ENCODE results near the gene CCND1. TPM values are rescaled to one million over a fixed set of nuclear protein-coding genes. Genes with fewer than 3 reads are reported as not detected.
A peak's percentile ranks its signal among the peaks of the same experiment; 100 is the strongest.

CCND1 gene
- total and polyA plus RNA-seq, 2 of the 8 experiments (the other 6 are each of a cell fraction or from before 2014, with no cell fraction given) = 64.5 to 170 TPM

- no peak overlapping the region for H4K5ac ChIP-seq (ENCODE audit: insufficient read length, low read depth, low read length)
- peaks cover 0 to 10% (median 4%) of the 10 kb centered on the region in 4 experiments; a peak in 3 of 8 replicates for H3K36me3 ChIP-seq (ENCODE audit: control insufficient read depth in 2 of 4, insufficient read depth in 4 of 4, low read length in 3 of 4)
- H4K91ac ChIP-seq (replicated peaks; ENCODE audit: insufficient read length, low read length) = no peak overlapping the region
- H2AK5ac ChIP-seq (ENCODE audit: low read depth, low read length) = 0 out of 2 replicates have a peak overlapping the region, but pooled peaks have one; percentile 19
- TF ChIP-seq HDAC6 (IDR thresholded peaks at IDR 0.05; ENCODE audit: low read depth, low read length) (no peak), RFX5 (IDR thresholded peaks at IDR 0.05; ENCODE audit: borderline replicate concordance, low read depth, low read length) (no peak), ZNF274 (IDR thresholded peaks at IDR 0.05; ENCODE audit: borderline replicate concordance, extremely low read depth, low read length) (no peak), SIN3A (conservative IDR thresholded peaks at IDR 0.05 in 1 of 2, IDR thresholded peaks at IDR 0.05 in 1 of 2; ENCODE audit: low read depth in 1 of 2, low read length in 2 of 2) (no peak), CHD1 (IDR thresholded peaks at IDR 0.05; ENCODE audit: low read depth, low read length) (no peak)
- no peak overlapping the region for H3K56ac ChIP-seq (replicated peaks; ENCODE audit: insufficient read length, low read depth, low read length)
- H3K23me2 ChIP-seq (ENCODE audit: low read depth, low read length) = peaks cover 1% of the 10 kb centered on the region; the same call in 1 of the 2 replicates
- H3K9ac ChIP-seq (replicated peaks in 1 of 4; ENCODE audit: extremely low read depth in 1 of 4, low read depth in 3 of 4, low read length in 3 of 4) = no peak overlapping the region; a peak in 1 of 7 replicates
- WGBS, 2 experiments (ENCODE audit: extremely low coverage in 1 of 2, insufficient coverage in 1 of 2, insufficient read length in 1 of 2, insufficient replicate concordance in 2 of 2, low coverage in 1 of 2, low lambda C conversion rate in 2 of 2, missing lambda C conversion rate in 1 of 2) = 76% methylated on average over 8 of the region's 8 CpGs; no CpG with 5 or more reads in 1 of the 2 experiments
- DNase-seq (ENCODE audit: low read depth in 1 of 2, low spot score in 2 of 2) = no peak
- no peak overlapping the region for H2AFZ ChIP-seq (ENCODE audit: low read length)
- ChIA-PET CTCF (ENCODE audit: partially characterized antibody) (interaction anchor here (3.6 kb wide), 1 partner anchor 13 kb away, joined by 20 read pairs; no protein-coding TSS in a partner anchor), POLR2A (ENCODE audit: partially characterized antibody) (interaction anchor here (1.2 to 1.6 kb wide), 3 partner anchors 12 to 43 kb away, joined by 4 to 5 read pairs (median 5); no protein-coding TSS in a partner anchor)
- 0 out of 2 replicates have a peak overlapping the region, but pooled peaks have one; percentile 2 for H2BK5ac ChIP-seq (ENCODE audit: low read depth, low read length)
- H3K18ac ChIP-seq (ENCODE audit: extremely low read depth, low read length) = no peak overlapping the region
- H2BK15ac ChIP-seq (ENCODE audit: low read length) = 0 out of 2 replicates have a peak overlapping the region, but pooled peaks have one; percentile 74
- H3K79me1 ChIP-seq (ENCODE audit: low read depth, low read length) = no peaks in the 10 kb centered on the region; the same call in 1 of the 2 replicates
- peaks cover 6 to 25% (median 12%) of the 10 kb centered on the region in 4 experiments; a peak in 6 of 7 replicates for H3K4me1 ChIP-seq (replicated peaks in 1 of 4; ENCODE audit: control insufficient read depth in 3 of 4, insufficient read depth in 4 of 4, low read length in 3 of 4)
- 0 out of 2 replicates have a peak overlapping the region, but pooled peaks have one; percentile 33 for H2BK12ac ChIP-seq (ENCODE audit: low read depth, low read length)
- peaks cover 0 to 2% of the 10 kb centered on the region in 2 experiments; a peak in 1 of 4 replicates for H3K9me3 ChIP-seq (ENCODE audit: insufficient read depth in 2 of 2, low read depth in 1 of 2, low read length in 1 of 2)
- H3K27me3 ChIP-seq (replicated peaks in 1 of 4; ENCODE audit: control insufficient read depth in 3 of 4, extremely low read depth in 1 of 4, insufficient read depth in 3 of 4, low read length in 3 of 4) = no peaks in the 10 kb centered on the region; a peak in 1 of 7 replicates
- H3K79me2 ChIP-seq (ENCODE audit: control insufficient read depth in 1 of 2, insufficient read depth in 2 of 2, low read length in 2 of 2) = no peaks in the 10 kb centered on the region
- peaks cover 1 to 5% of the 10 kb centered on the region in 2 experiments for H4K20me1 ChIP-seq (replicated peaks in 1 of 2; ENCODE audit: control insufficient read depth in 1 of 2, insufficient read depth in 2 of 2, low read length in 2 of 2)
- peak overlapping the region in 1 of 2 experiments; percentile 4; a peak in 1 of 4 replicates for H3K4me2 ChIP-seq (ENCODE audit: insufficient read depth in 1 of 2, low read depth in 2 of 2, low read length in 2 of 2)
- H3K4ac ChIP-seq (replicated peaks; ENCODE audit: insufficient read length, low read depth, low read length) = no peak overlapping the region
- no peak for FAIRE-seq
- H3K23ac ChIP-seq (ENCODE audit: insufficient read length) = no peak overlapping the region
- no peak overlapping the region for H3K14ac ChIP-seq (ENCODE audit: insufficient read length)
- no peak overlapping the region for H2BK120ac ChIP-seq (replicated peaks; ENCODE audit: low read depth, low read length)
- no peak overlapping the region for H3K4me3 ChIP-seq (ENCODE audit: extremely low read depth in 1 of 4, insufficient read depth in 2 of 4, low read depth in 3 of 4, low read length in 4 of 4)
- H2BK20ac ChIP-seq (ENCODE audit: low read length) = no peak overlapping the region
- no peak overlapping the region; the same call in 1 of the 2 replicates for H4K8ac ChIP-seq (ENCODE audit: extremely low read depth, insufficient read depth, low read length)
- no peak overlapping the region; the same call in 1 of the 2 replicates for H3K27ac ChIP-seq (ENCODE audit: low read depth, low read length)
These were observed 56.5 kb downstream of the CCND1 start for GRCh38 chr11:69697469-69697843.

Measured in H1 (cell line).